ENCODE data around the gene DHRS7B.
A peak's percentile ranks its signal among the peaks of the same experiment; 100 is the strongest.
"Not testable (repeated sequence)": the region's sequence is repeated elsewhere in the genome, so short reads cannot be mapped to it uniquely, and the experiment has no call there.

DHRS7B gene

GRCh38 chr17:21218831-21219380 lies 92.1 kb downstream of the DHRS7B start:
- no peaks in the 10 kb centered on the region for H3K27me3 ChIP-seq (ENCODE audit: insufficient read depth, low read length)
- H3K9me3 ChIP-seq (ENCODE audit: insufficient read depth, low read depth, low read length): no peaks in the 10 kb centered on the region
- H3K4me3 ChIP-seq (ENCODE audit: low read length): no peak overlapping the region
- no peak overlapping the region for H3K27ac ChIP-seq (ENCODE audit: low read depth, low read length)
- no peaks in the 10 kb centered on the region for H3K36me3 ChIP-seq (ENCODE audit: insufficient read depth, low read length)
- peaks cover 10% of the 10 kb centered on the region; the same call in 1 of the 2 replicates for H3K4me1 ChIP-seq (ENCODE audit: insufficient read depth, low read length)
- 97% methylated on average over 3 of the region's 3 CpGs for WGBS
- no peak overlapping the region for H3K9ac ChIP-seq (ENCODE audit: low read depth, low read length)

GRCh38 chr17:21223086-21223485 lies 96.3 kb downstream of the DHRS7B start:
- WGBS: 92% methylated on average over 6 of the region's 6 CpGs
- Histone ChIP-seq H3K4me1 (ENCODE audit: insufficient read depth, low read length) (no peaks in the 10 kb centered on the region), H3K9ac (ENCODE audit: low read depth, low read length) (no peak overlapping the region), H3K9me3 (ENCODE audit: insufficient read depth, low read depth, low read length) (no peaks in the 10 kb centered on the region), H3K27ac (ENCODE audit: low read depth, low read length) (no peak overlapping the region), H3K4me3 (ENCODE audit: low read length) (no peak overlapping the region), H3K27me3 (ENCODE audit: insufficient read depth, low read length) (no peaks in the 10 kb centered on the region), H3K36me3 (ENCODE audit: insufficient read depth, low read length) (no peaks in the 10 kb centered on the region)

- H3K27ac ChIP-seq (ENCODE audit: low read depth, low read length); H3K4me3 ChIP-seq (ENCODE audit: low read length); H3K36me3 ChIP-seq (ENCODE audit: insufficient read depth, low read length); H3K4me1 ChIP-seq (ENCODE audit: insufficient read depth, low read length); H3K9ac ChIP-seq (ENCODE audit: low read depth, low read length); H3K27me3 ChIP-seq (ENCODE audit: insufficient read depth, low read length); H3K9me3 ChIP-seq (ENCODE audit: insufficient read depth, low read depth, low read length): not testable (repeated sequence)
- 93% methylated on average over 11 of the region's 11 CpGs for WGBS
Measured at GRCh38 chr17:21227277-21227676, 100.5 kb downstream of the DHRS7B start.

GRCh38 chr17:21228111-21228510 lies 101.3 kb downstream of the DHRS7B start:
- no peaks in the 10 kb centered on the region for H3K4me1 ChIP-seq (ENCODE audit: insufficient read depth, low read length)
- H3K9me3 ChIP-seq (ENCODE audit: insufficient read depth, low read depth, low read length): no peaks in the 10 kb centered on the region
- 90% methylated on average over 4 of the region's 4 CpGs for WGBS
- H3K4me3 ChIP-seq (ENCODE audit: low read length): no peak overlapping the region
- no peak overlapping the region for H3K9ac ChIP-seq (ENCODE audit: low read depth, low read length)
- no peak overlapping the region for H3K27ac ChIP-seq (ENCODE audit: low read depth, low read length)
- no peaks in the 10 kb centered on the region for H3K27me3 ChIP-seq (ENCODE audit: insufficient read depth, low read length)
- H3K36me3 ChIP-seq (ENCODE audit: insufficient read depth, low read length): no peaks in the 10 kb centered on the region

GRCh38 chr17:21228845-21229244 lies 102.1 kb downstream of the DHRS7B start:
- no peaks in the 10 kb centered on the region for H3K9me3 ChIP-seq (ENCODE audit: insufficient read depth, low read depth, low read length)

GRCh38 chr17:21231533-21231932 lies 104.8 kb downstream of the DHRS7B start:
- H3K27ac ChIP-seq (ENCODE audit: low read depth, low read length): no peak overlapping the region
- no peaks in the 10 kb centered on the region for H3K36me3 ChIP-seq (ENCODE audit: insufficient read depth, low read length)
- no peaks in the 10 kb centered on the region for H3K4me1 ChIP-seq (ENCODE audit: insufficient read depth, low read length)
- no peaks in the 10 kb centered on the region for H3K9me3 ChIP-seq (ENCODE audit: insufficient read depth, low read depth, low read length)
- 81% methylated on average over 6 of the region's 6 CpGs for WGBS
- no peaks in the 10 kb centered on the region for H3K27me3 ChIP-seq (ENCODE audit: insufficient read depth, low read length)
- H3K9ac ChIP-seq (ENCODE audit: low read depth, low read length): no peak overlapping the region
- no peak overlapping the region for H3K4me3 ChIP-seq (ENCODE audit: low read length)

More at GRCh38 chr17:21228845-21229244, 102.1 kb downstream of the DHRS7B start:
- H3K27ac ChIP-seq (ENCODE audit: low read depth, low read length): no peak overlapping the region
- 91% methylated on average over 2 of the region's 2 CpGs for WGBS
- H3K27me3 ChIP-seq (ENCODE audit: insufficient read depth, low read length): no peaks in the 10 kb centered on the region
- no peaks in the 10 kb centered on the region for H3K4me1 ChIP-seq (ENCODE audit: insufficient read depth, low read length)
- H3K9ac ChIP-seq (ENCODE audit: low read depth, low read length): no peak overlapping the region
- H3K36me3 ChIP-seq (ENCODE audit: insufficient read depth, low read length): no peaks in the 10 kb centered on the region
- no peak overlapping the region for H3K4me3 ChIP-seq (ENCODE audit: low read length)

- Histone ChIP-seq H3K36me3 (ENCODE audit: insufficient read depth, low read length) (no peaks in the 10 kb centered on the region), H3K4me3 (ENCODE audit: low read length) (no peak overlapping the region), H3K9me3 (ENCODE audit: insufficient read depth, low read depth, low read length) (no peaks in the 10 kb centered on the region), H3K27me3 (ENCODE audit: insufficient read depth, low read length) (no peaks in the 10 kb centered on the region), H3K9ac (ENCODE audit: low read depth, low read length) (no peak overlapping the region), H3K27ac (ENCODE audit: low read depth, low read length) (no peak overlapping the region), H3K4me1 (ENCODE audit: insufficient read depth, low read length) (no peaks in the 10 kb centered on the region)
- 90% methylated on average over 4 of the region's 4 CpGs for WGBS
Measured at GRCh38 chr17:21232033-21232749, 105.4 kb downstream of the DHRS7B start.

- Histone ChIP-seq H3K4me1 (ENCODE audit: insufficient read depth, low read length) (no peaks in the 10 kb centered on the region), H3K27me3 (ENCODE audit: insufficient read depth, low read length) (no peaks in the 10 kb centered on the region), H3K9me3 (ENCODE audit: insufficient read depth, low read depth, low read length) (no peaks in the 10 kb centered on the region), H3K27ac (ENCODE audit: low read depth, low read length) (no peak overlapping the region), H3K9ac (ENCODE audit: low read depth, low read length) (no peak overlapping the region), H3K4me3 (ENCODE audit: low read length) (no peak overlapping the region), H3K36me3 (ENCODE audit: insufficient read depth, low read length) (no peaks in the 10 kb centered on the region)
- WGBS: 81% methylated on average over 7 of the region's 7 CpGs
Measured at GRCh38 chr17:21233581-21234347, 107.0 kb downstream of the DHRS7B start.

GRCh38 chr17:21235921-21236320 lies 109.2 kb downstream of the DHRS7B start:
- no peaks in the 10 kb centered on the region for H3K36me3 ChIP-seq (ENCODE audit: insufficient read depth, low read length)
- no peak overlapping the region for H3K4me3 ChIP-seq (ENCODE audit: low read length)
- WGBS: 88% methylated on average over 1 of the region's 1 CpG
- no peaks in the 10 kb centered on the region for H3K27me3 ChIP-seq (ENCODE audit: insufficient read depth, low read length)
- no peak overlapping the region for H3K9ac ChIP-seq (ENCODE audit: low read depth, low read length)
- peaks cover 11% of the 10 kb centered on the region for H3K4me1 ChIP-seq (ENCODE audit: insufficient read depth, low read length)
- H3K9me3 ChIP-seq (ENCODE audit: insufficient read depth, low read depth, low read length): no peaks in the 10 kb centered on the region
- no peak overlapping the region for H3K27ac ChIP-seq (ENCODE audit: low read depth, low read length)

- WGBS: 56% methylated on average over 12 of the region's 12 CpGs
- Histone ChIP-seq H3K27me3 (ENCODE audit: insufficient read depth, low read length) (no peaks in the 10 kb centered on the region), H3K9me3 (ENCODE audit: insufficient read depth, low read depth, low read length) (no peaks in the 10 kb centered on the region), H3K4me1 (ENCODE audit: insufficient read depth, low read length) (peaks cover 17% of the 10 kb centered on the region), H3K36me3 (ENCODE audit: insufficient read depth, low read length) (no peaks in the 10 kb centered on the region), H3K9ac (ENCODE audit: low read depth, low read length) (peak overlapping the region; percentile 41), H3K4me3 (ENCODE audit: low read length) (no peak overlapping the region), H3K27ac (ENCODE audit: low read depth, low read length) (peak overlapping the region; percentile 65)
Measured at GRCh38 chr17:21239680-21240368, 113.1 kb downstream of the DHRS7B start.
